Heart right ventricle (tissue), 16 donors: Measurements from ENCODE around the gene BUB1B. TPM values are rescaled to one million over a fixed set of nuclear protein-coding genes. Genes with fewer than 3 reads are reported as not detected.

Experiments used
- ATAC-seq, 8 donors: fragments of 200-7000 bp; cut with Tn5 transposase; one replicate each; pipeline ENCODE4 v1.9.1; 2020; ENCODE audit warnings: mild to moderate bottlenecking in 8 of 8, moderate library complexity in 8 of 8, moderate number of reproducible peaks in 1 of 8
- DNase-seq, 2 donors: peaks; one replicate each; pipeline ENCODE4 v3.0.0-alpha.2; 2020
- H3K27ac ChIP-seq, 10 donors: fragments of 200-600 bp; sonication (generic) in 2 of 10; one replicate each; pipeline versions ENCODE4 v1.5.0 to v1.8.0; 2020 to 2022; ENCODE audit warnings: mild to moderate bottlenecking in 3 of 10
- H3K27me3 ChIP-seq, 7 donors: fragments of 200-600 bp; one replicate each; pipeline ENCODE4 v1.8.0; 2021 to 2022; ENCODE audit warnings: mild to moderate bottlenecking in 2 of 7
- H3K36me3 ChIP-seq, 9 donors: fragments of 200-600 bp; sonication (generic) in 1 of 9; one replicate each; pipeline versions ENCODE4 v1.5.0 to v1.8.0; 2020 to 2022; ENCODE audit warnings: mild to moderate bottlenecking in 2 of 9
- H3K4me1 ChIP-seq, 9 donors: fragments of 200-600 bp; sonication (generic) in 1 of 9; one replicate each; pipeline versions ENCODE4 v1.5.0 to v1.8.0; 2020 to 2022; ENCODE audit warnings: mild to moderate bottlenecking in 4 of 9
- H3K4me3 ChIP-seq, 10 donors: fragments of 200-600 bp; sonication (generic) in 2 of 10; one replicate each; pipeline versions ENCODE4 v1.5.0 to v1.8.0; 2020 to 2022; ENCODE audit warnings: mild to moderate bottlenecking in 7 of 10, moderate library complexity in 2 of 10
- H3K9me3 ChIP-seq, 11 donors: fragments of 200-600 bp in 10 of 11; sonication (generic) in 2 of 11; one replicate each; pipeline versions ENCODE4 v1.5.0 to v1.8.0; 2013 to 2022; ENCODE audit warnings: mild to moderate bottlenecking in 2 of 11, control low read depth in 1 of 11, moderate library complexity in 1 of 11
- CTCF ChIP-seq, 9 donors: fragments of 200-600 bp; sonication (generic) in 2 of 9; IDR thresholded peaks; one replicate each; pipeline versions ENCODE4 v1.5.0 to v1.8.0; 2021 to 2022; ENCODE audit warnings: antibody characterized with exemption in 9 of 9, mild to moderate bottlenecking in 5 of 9, moderate library complexity in 1 of 9
- WGBS, 2 donors: extraction: QIAGEN DNeasy Blood & Tissue Kit; methylation state at CpG; one replicate each; pipeline ENCODE4 v1.1.7; 2013; ENCODE audit warnings: inconsistent platforms in 1 of 2; 5-methylcytosine and 5-hydroxymethylcytosine counted together
- intact Hi-C, 10 donors: fragments of 100-400 bp; cut with DNase I; formaldehyde crosslinking; loops; one replicate each; pipeline versions ENCODE4 v1.11.1 to v1.14.2; 2022
- polyA plus RNA-seq, 2 donors: library from polyadenylated mRNA; stranded (reverse); fragments of 200-250 nt; gene quantifications; one replicate each; pipeline ENCODE4 v1.2.3, GENCODE V29; 2013
- total RNA-seq, 10 donors: library from RNA; stranded (reverse); fragmentation: NEBNext Ultra II Directional in 3 of 10; extraction: Animal tissue kit (Norgen Biotek cat#: 25700) in 3 of 10; gene quantifications; one replicate each; pipeline versions ENCODE4 v1.2.1 to v1.2.4, GENCODE V29; 2021 to 2023
- donor health status: Arrhythmogenic right ventricular cardiomyopathy.
- donor health status: ischemic (EF 13 %, LVEDD 7.1; RV severe dilation, severe dysfunction).
- donor health status: healthy with polysubstance abuse.
- donor health status: DM: no; HTN: yes; CAD: no.
- donor health status: DM: no; HTN: no; CAD: no.
- donor health status: ischemic (EF 25% LVEDD 6.9; RV normal size, moderate dysfunction).
- donor health status: ischemic (EF 25% LVEDD 5.7; RV mildly dilated, moderate dysfunction).
- donor health status: healthy.
- donor health status: DM: yes; HTN: yes; CAD: no.
- donor health status: Ischemic cardiomyopathy.
- donor health status: ischemic (EF 35%, LVEDD 5.7; RV mildly dilated, moderate dysfunction).
- donor health status: nonischemic (EF 11% LVEDD 7.7; RV severe dilation, severe dysfunction).
- donor health status: DM: yes; HTN: yes; CAD: no.
- donor health status: PGD.
- donor health status: ischemic (EF 29% LVEDD 5.4; RV normal size, mild dysfunction).
- donor health status: nonischemic (EF 23%, LVEDD 6.1; RV moderate dilation, normal function).

The BUB1B gene
- total and polyA plus RNA-seq, 12 donors = 0.17 to 5.1 (median 1.0) TPM

GRCh38 chr15:40125950-40126349 lies 34.9 kb upstream of the BUB1B start:
- intact Hi-C loops = no loop called here
- no peak for TF ChIP-seq CTCF (IDR thresholded peaks at IDR 0.05)

GRCh38 chr15:40128766-40129660 lies 31.9 kb upstream of the BUB1B start:
- no peaks in the 10 kb centered on the region for H3K36me3 ChIP-seq
- intact Hi-C loops = no loop called here
- H3K4me3 ChIP-seq = no peak overlapping the region
- no peak overlapping the region for H3K27ac ChIP-seq
- H3K9me3 ChIP-seq = no peaks in the 10 kb centered on the region
- H3K27me3 ChIP-seq = peaks cover 0 to 28% (median 6%) of the 10 kb centered on the region in 7 donors
- no peak for ATAC-seq
- H3K4me1 ChIP-seq = no peaks in the 10 kb centered on the region
- 80 to 84% methylated on average over 27 of the region's 27 CpGs for WGBS, 2 donors
- TF ChIP-seq CTCF (IDR thresholded peaks at IDR 0.05) = no peak
- DNase-seq = no peak

More at GRCh38 chr15:40125950-40126349, 34.9 kb upstream of the BUB1B start:
- no peak overlapping the region for H3K27ac ChIP-seq
- peaks cover 0 to 4% (median 0%) of the 10 kb centered on the region in 9 donors for H3K4me1 ChIP-seq
- no peaks in the 10 kb centered on the region for H3K9me3 ChIP-seq
- H3K36me3 ChIP-seq = no peaks in the 10 kb centered on the region
- ATAC-seq (no peak), DNase-seq (no peak)
- H3K27me3 ChIP-seq = peaks cover 0 to 19% (median 6%) of the 10 kb centered on the region in 7 donors
- 94 to 97% methylated on average over 7 of the region's 7 CpGs for WGBS, 2 donors
- H3K4me3 ChIP-seq = no peak overlapping the region

GRCh38 chr15:40130118-40130517 lies 30.8 kb upstream of the BUB1B start:
- no peaks in the 10 kb centered on the region for H3K36me3 ChIP-seq
- no peaks in the 10 kb centered on the region for H3K9me3 ChIP-seq
- DNase-seq = no peak
- no peak overlapping the region for H3K27ac ChIP-seq
- no peak overlapping the region for H3K4me3 ChIP-seq
- H3K4me1 ChIP-seq = no peaks in the 10 kb centered on the region
- no peak for TF ChIP-seq CTCF (IDR thresholded peaks at IDR 0.05)
- no peak for ATAC-seq
- 77 to 87% methylated on average over 5 of the region's 5 CpGs for WGBS, 2 donors
- peaks cover 0 to 28% (median 6%) of the 10 kb centered on the region in 7 donors for H3K27me3 ChIP-seq
- intact Hi-C loops = no loop called here

GRCh38 chr15:40130799-40131502 lies 29.9 kb upstream of the BUB1B start:
- no peak for ATAC-seq
- DNase-seq = no peak
- Histone ChIP-seq H3K36me3 (no peaks in the 10 kb centered on the region), H3K27me3 (peaks cover 0 to 28% (median 6%) of the 10 kb centered on the region in 7 donors), H3K9me3 (no peaks in the 10 kb centered on the region), H3K4me1 (no peaks in the 10 kb centered on the region), H3K4me3 (no peak overlapping the region), H3K27ac (no peak overlapping the region)
- whole genome bisulfite sequencing, 2 donors = 86 to 90% methylated on average over 19 of the region's 19 CpGs
- TF ChIP-seq CTCF (IDR thresholded peaks at IDR 0.05) = no peak
- intact Hi-C loops = no loop called here
